Glomerular visceral epithelial cell (primary cell): ENCODE data around the gene CHRM1.

ENCODE experiments used
- DNase-seq: peaks from one replicate; pipeline ENCODE4 v3.0.0-alpha.2; 2016; ENCODE audit errors: extremely low spot score

CHRM1 gene

DNA sequence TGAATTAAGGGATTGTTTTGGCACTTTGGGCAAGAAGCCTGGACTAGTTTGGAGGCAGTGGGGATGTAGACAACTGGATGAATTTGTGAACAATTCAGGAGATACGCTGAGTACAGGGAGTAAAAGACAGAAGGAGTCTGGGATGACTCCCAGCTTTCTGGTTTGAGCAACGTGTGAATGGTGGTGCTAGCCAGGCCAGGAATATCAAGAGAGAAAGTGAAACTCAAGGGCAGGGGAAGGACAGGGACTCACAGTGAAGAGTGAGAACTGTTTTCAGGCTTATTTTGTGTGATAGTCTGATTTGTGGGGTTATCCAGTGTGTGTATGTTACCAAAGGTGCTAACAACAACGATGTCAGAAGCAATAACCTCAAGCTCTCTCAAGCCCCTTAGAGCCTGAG lies 15.9 kb downstream of the CHRM1 start:
- DNase-seq: no peak

DNA sequence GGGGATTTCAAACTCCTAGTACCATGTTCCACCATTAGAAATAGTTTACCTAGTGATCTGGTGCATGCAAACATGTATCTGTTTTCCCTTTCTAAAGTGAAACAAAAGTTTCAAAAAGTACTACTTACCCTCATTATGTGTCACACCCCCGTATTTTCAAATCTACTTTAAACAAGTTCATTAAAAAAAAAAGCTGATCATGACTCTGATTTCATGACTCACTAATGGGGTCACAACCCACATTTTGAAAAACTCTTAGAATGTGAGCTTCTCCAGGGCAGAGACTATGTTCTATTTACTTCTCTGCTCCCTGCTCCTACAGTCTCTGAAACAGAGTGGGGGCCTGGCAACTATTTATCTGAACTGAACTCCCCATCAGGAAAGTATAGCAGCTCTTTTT lies 18.2 kb downstream of the CHRM1 start:
- no peak for DNase-seq

DNA sequence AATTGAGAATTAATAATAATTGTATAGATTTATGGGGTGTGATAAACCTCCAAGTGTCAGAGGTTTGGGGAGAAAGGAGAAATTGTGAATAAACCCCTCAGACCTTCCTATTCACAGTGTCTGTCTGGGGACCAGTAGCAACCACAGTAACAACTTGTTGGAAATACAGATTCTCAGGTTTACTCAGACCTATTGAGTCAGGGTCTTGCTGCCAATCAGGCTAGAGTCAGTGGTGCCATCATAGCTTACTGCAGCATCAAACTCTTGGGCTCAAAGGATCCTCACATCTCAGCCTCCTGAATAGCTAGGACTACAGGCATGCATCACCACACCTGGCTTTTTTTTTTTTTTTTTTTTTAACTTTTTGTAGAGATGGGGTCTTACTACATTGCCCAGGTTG lies 23.1 kb downstream of the CHRM1 start:
- no peak for DNase-seq

DNA sequence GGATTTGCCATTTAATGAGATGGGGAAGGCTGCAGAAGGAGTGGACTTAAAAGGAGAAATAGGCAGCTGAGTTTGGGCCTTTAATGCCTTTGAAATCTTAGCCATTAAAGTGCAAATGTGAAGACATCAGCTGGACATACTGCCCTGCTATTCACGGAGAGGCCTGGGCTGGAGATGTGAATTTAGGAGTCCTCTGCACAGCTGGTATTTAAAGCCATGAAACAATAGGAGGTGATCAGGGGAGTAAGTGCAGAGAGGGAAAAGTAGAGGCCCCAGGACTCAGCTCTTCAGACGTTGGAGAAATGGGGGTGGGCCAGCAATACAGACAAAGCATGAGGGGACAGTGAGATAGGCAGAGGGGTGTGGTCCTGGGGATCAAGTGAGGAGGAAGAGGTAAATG lies 23.9 kb downstream of the CHRM1 start:
- no peak for DNase-seq

DNA sequence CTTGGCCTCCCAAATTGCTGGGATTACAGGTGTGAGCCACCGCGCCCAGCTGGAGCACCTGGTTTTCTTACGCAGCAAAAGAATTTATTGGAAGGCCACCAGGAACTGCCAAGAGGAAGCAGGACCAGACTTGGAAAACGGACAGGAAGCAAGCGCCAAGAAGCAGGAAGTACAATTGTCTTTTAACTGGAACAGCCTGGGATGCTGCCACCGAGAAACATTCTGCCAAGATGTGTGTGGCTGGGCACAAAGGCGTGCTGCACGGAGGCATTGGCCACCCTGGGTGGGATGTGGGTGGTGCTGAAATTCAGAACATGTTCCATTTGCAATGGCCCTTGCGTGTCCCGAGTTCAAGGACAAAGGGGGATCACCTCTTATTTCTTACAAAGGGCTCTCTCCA lies 25.1 kb downstream of the CHRM1 start:
- DNase-seq: no peak

DNA sequence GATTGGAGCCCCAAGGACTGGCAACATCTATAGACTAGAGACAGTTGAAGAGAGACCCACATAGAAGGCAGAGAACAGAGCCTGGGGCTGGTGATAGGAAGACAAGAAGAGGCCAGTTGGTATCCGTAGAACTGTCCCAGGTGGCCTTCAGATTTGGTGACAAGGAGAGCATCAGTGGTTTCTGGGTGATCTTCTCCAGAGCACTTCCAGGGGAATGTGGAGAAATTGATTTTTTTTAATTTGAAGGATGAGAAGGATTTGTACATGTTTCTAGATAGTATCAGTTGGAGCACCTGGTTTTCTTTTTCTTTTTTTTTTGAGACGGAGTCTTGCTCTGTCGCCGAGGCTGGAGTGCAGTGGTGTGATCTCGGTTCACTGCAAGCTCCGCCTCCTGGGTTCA lies 25.7 kb downstream of the CHRM1 start:
- no peak for DNase-seq

DNA sequence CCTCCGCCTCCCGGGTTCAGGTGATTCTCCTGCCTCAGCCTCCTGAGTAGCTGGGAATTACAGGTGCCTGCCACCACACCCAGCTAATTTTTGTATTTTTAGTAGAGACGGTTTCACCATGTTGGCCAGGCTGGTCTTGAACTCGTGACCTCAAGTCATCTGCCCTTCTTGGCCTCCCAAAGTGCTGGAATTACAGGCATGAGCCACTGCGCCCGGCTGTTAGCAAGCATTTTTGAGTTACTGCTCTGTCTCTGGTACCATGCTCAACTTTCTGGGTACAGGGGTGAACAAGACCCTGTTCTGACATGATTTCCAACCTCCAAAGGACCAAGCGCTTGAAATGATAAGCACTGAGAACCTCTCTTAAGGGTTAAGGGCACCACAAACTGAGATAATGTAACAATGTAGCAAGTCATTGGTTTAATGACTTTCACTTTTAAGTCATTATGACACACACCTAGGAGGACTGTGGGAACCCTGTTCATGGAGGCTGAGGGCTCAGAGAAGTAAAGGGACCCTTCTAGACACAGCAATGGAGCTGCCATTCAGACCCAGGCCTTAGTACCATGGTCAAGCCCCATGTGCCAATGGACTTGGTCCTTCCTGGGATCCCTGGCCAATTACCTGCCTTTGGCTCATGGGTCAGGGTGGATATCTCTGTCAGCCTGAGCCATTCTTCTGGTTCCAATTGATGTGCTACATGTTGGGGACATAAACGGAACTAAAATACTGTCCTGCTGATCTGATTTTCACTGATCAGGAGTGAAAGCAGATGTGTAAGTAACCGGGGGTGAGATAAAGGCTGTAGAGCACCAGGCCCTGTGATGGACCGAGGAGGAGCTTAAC lies 28.9 kb downstream of the CHRM1 start:
- DNase-seq: no peak

DNA sequence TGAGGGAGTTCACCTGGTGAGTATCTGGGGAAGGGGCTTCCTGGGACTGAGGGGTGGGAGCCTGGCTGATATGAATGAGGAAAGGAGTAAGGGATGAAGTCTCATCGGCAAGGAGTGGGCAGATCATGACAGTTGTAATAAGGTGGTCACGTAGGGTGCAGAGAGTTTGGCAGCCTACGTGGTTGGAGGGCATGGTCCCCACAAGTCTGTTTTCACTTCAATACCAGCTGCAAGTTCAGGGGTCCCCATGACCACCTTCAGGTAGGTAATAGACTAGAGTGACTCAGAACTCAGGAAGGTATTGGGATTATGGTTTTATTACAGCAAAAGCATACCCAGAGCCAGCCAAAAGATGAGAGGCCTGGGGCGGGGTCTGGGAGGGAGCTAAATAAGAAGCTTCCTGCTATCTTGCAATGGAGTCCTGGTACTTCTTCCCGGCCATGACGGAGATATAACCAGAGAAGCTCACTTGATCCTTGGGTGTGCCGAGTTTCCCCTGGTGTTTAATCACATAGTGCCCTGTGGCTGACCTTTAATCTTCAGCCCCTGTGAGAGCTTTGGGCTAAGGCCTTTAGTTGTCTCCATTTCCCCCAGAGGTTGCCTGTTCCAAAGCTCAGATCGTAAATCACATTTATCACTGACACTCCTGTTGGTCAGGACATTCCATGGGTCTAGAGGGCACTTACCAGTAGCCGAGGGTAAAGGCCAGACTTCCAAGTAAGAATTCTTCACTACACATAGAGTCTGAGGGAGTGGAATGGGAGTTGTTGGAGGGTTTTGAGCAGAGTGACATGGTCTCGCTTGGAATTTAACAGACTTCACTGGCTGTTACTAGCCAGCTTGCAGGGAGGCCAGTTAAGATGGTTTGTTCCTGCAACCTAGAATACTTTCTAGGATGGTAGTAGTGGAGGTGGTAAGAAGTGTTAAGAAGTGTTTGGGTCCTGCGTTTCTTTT lies 31.4 kb downstream of the CHRM1 start:
- DNase-seq: peak; percentile 47

DNA sequence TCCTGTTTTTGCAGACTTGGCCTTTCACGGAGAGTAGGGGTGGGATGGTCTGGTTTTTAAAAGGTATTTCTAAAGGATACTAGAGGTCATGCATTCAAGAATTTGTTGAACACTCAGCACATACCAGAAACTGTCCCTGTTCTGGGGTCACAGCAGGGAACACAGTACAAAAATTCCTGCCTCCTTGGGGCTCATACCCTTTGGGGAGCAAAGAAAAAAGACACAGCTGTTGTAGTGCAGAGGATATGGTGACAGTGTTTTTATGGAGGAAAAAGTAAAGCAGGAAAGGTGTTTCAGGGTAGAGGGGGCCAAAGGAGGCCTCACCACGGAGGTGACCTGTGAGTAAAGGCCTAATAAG lies 32.1 kb downstream of the CHRM1 start:
- no peak for DNase-seq

DNA sequence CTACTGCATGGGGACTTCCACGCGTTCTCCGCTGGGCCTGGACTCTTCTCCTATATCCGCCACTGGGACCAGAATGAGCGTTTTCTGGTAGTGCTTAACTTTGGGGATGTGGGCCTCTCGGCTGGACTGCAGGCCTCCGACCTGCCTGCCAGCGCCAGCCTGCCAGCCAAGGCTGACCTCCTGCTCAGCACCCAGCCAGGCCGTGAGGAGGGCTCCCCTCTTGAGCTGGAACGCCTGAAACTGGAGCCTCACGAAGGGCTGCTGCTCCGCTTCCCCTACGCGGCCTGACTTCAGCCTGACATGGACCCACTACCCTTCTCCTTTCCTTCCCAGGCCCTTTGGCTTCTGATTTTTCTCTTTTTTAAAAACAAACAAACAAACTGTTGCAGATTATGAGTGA lies 32.8 kb downstream of the CHRM1 start:
- DNase-seq: no peak

DNA sequence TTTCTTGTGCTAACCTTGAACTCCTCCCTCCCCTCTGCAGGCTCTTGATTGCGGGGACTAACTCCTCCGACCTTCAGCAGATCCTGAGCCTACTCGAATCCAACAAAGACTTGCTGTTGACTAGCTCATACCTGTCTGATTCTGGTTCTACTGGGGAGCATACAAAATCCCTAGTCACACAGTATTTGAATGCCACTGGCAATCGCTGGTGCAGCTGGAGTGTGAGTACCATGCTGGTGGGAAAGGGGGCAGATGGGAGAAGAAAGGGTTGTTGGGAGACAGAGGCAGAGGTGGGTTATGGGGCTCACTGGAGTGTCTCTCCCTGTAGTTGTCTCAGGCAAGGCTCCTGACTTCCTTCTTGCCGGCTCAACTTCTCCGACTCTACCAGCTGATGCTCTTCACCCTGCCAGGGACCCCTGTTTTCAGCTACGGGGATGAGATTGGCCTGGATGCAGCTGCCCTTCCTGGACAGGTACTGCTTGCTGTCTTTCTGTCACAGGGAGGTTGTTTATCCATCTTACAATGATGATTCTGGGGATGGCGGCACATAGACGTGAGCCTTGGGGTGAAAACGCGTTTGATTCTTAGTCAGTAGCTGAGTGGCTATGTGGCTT lies 35.9 kb downstream of the CHRM1 start:
- no peak for DNase-seq

DNA sequence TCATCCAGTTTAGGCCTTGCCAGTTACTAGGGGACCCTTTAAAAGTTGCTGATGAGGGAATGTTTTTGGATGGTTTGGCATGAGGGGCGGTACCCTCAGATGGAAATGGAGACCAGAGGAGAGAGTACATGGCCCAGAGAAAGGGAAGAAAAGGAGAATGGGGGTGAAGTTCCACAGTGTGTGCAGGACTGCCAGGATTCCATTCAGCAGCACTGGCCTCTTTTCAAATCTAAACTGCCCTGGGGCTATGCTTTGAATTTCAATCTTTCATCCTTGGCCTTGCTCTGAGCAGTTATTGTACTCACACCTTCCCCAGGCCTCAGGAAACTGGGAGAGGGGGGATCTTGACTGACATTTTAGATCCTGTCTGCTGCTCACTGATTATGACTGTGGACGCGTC lies 37.5 kb downstream of the CHRM1 start:
- DNase-seq: no peak

DNA sequence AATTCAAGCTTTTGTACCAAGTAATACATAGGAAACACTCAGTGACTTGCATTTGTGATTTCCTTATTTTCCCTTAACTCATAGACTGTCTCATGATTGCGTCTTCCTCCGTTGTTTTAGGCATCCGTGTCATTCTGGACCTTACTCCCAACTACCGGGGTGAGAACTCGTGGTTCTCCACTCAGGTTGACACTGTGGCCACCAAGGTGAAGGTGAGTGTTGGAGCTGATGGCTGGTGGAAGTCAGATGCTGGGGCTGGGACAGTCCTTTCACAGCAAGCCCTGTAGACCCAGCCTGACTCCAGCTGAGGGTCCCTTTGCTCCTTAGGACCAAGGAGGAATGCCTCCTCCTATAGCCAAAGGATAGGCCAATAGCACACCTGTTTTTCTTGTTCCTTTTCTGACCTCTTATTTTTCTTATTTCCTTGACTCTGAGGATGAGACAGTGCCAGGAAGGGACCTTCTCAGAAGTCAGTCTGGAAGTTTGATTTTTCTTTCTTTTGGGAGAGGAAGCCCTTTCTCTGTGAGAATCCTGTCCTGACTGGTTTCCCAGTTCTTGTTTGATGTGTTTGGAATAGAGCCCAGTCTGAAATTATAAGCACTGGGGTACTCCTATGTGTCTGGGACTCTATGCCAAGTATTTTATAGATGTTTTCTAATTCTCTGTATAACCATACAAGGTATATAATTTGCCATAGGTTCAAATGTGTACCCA lies 38.2 kb downstream of the CHRM1 start:
- no peak for DNase-seq

DNA sequence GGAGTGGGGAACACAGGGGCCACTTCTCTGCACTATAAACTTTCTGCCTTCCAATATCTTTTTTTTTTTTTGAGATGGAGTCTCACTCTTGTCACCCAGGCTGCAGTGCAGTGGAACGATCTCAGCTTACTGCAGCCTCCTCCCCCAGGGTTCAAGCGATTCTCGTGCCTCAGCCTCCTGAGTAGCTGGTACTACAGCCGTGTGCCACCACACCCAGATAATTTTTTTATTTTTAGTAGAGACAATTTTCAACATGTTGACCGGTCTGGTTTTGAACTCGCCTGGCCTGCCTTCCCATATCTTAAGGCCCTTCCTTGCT lies 38.8 kb downstream of the CHRM1 start:
- DNase-seq: no peak

DNA sequence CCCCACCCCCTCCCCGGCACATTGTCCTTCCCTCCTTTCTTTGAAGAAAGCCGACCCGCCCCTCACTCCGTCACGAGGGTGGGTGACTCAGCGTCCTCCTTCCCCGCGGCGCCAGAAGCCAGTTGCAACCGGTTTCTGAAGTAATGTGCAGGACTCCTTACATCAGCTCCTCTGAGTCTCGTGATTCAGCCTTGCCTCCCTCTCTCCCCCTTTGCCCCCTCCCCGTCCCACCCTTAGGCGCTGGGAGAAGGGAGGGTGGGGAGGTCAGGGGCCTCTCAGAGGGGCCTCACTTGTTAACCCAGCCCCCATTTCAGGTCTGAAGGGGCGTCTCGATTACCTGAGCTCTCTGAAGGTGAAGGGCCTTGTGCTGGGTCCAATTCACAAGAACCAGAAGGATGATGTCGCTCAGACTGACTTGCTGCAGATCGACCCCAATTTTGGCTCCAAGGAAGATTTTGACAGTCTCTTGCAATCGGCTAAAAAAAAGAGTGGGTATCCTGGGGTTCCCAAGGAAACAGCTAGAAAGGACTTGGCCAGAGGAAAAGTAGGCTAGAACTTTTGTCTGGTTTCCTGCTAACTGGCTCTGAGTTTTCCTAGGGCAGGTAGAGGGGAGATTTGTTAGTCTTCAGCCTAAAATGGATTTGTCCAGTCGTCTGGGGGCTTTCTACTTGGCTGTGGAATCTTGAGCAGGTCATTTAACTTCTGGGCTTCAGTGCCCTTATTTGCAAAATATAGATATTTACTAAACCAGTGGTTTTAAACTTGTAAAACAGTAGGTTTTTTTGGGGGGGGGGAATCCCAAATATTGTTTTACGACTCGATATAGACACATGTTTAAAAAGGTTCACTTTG lies 39.4 kb downstream of the CHRM1 start:
- peak; percentile 95 for DNase-seq

DNA sequence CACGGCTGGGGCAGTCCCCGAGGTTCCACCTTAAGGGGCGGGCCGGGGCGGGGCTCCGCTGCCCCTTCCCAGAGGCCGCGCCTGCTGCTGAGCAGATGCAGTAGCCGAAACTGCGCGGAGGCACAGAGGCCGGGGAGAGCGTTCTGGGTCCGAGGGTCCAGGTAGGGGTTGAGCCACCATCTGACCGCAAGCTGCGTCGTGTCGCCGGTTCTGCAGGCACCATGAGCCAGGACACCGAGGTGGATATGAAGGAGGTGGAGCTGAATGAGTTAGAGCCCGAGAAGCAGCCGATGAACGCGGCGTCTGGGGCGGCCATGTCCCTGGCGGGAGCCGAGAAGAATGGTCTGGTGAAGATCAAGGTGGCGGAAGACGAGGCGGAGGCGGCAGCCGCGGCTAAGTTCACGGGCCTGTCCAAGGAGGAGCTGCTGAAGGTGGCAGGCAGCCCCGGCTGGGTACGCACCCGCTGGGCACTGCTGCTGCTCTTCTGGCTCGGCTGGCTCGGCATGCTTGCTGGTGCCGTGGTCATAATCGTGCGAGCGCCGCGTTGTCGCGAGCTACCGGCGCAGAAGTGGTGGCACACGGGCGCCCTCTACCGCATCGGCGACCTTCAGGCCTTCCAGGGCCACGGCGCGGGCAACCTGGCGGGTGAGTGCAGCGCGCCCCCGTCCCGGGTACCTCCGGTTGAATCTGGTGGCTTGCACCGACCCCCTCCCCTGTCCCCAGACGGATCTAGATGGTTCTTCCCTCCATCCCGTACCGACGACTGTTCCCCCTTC lies 40.2 kb downstream of the CHRM1 start, which contains the start of gene SLC3A2:
Gene SLC3A2, plus strand, starts transcription at position 94 of the 776 bp plus-strand sequence. Its CDS starts 128 bp downstream, at position 222.
- peak; percentile 85 for DNase-seq

DNA sequence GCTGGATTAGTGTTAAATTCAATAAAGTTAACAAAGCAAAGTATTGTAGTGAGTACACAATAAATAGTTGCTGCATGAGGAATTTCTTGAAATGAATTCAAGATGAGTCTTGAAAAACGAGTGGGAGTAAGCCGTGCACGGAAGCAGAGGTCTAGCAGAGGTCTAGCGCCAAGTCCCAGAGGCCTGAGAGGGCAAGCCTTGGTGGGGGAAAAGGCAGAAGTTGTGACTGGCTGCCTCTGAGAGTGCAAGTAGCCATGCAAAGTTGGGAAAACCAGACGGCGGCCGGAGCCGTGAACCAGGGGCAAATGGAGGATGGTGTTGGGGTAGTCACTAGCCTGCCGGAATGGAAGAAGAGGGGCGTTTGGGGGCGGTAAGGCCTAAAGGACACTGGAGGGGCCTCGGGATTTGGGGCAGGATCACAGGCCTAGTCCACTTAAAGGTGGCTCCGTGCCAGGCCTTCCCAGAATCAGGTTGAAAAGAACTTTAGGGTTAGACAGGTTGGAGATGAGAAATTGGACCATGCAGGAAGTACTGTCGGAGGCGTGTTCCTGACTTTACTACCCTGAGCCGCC lies 40.8 kb downstream of the CHRM1 start:
- DNase-seq: peak; percentile 37

DNA sequence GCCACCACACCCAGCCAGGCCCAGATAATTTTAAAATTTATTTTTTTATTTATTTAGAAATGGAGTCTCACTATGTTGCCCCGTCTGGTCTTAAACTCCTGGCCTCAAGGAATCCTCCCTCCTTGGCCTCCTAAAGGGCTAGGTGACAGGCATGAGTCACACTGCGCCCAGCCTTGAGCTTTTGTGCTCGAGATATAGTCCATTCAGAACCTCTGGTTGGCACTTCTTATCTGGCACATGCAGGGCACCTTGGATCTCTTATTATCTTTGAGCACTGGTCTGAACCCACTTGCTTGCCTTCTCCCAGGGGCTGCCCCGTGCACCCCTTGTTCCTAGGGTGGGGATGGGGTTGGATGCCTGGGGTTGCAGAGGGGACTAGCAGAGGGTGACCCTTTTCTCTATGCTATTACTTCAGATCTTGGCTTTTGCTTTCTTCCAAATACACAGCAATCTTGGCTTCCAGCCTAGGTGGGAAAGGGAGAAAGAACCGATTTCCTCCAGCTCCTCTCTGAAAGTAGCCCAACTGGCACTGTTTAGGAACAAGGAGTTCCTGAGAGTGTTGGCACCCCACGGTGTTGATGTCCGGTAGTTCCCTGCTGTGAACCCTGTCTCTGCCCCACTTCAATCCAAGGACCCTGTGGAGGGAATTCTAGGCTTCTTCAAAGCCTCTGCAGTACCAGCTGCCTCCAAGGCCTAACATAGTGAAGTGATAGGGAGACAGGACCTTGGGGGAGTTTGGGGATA lies 41.8 kb downstream of the CHRM1 start:
- no peak for DNase-seq

DNA sequence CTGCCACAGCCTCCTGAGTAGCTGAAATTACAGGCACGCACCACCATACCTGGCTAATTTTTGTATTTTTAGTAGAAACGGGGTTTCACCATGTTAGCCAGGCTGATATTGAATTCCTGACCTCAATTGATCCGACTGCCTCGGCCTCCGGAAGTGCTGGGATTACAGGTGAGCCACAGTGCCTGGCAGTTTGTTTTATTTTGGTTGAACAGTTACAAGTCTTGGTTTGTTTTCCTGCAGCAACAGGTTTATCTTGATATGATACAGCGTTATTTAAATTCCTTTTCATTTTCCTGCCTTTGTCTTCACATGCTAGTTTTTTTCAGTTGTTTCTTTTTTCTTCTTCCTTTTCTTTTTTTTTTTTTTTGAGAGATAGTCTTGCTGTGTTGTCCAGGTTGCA lies 44.5 kb downstream of the CHRM1 start:
- DNase-seq: no peak
